ENCODE measurements around the gene RCOR2. TPM values are rescaled to one million over a fixed set of nuclear protein-coding genes. Genes with fewer than 3 reads are reported as not detected.
A peak's percentile ranks its signal among the peaks of the same experiment; 100 is the strongest.

The RCOR2 gene
- total and polyA plus RNA-seq, 2 of the 4 experiments (the other 2 are of a cell fraction): 0.90 to 2.0 TPM

GRCh38 chr11:63920939-63921417 lies 4.0 kb upstream of the RCOR2 start:
- no peak overlapping the region for H2BK120ac ChIP-seq (ENCODE audit: low read depth, low read length)
- no peak for ATAC-seq (ENCODE audit: low read depth)
- H2BK20ac ChIP-seq (ENCODE audit: low read depth, low read length): no peak overlapping the region
- no peaks in the 10 kb centered on the region for H4K20me1 ChIP-seq (ENCODE audit: insufficient read depth, low read length)
- dilution Hi-C loops (cut with HindIII; ENCODE audit: low sequenced_read_pairs, unreplicated experiment) (no loop called here), intact Hi-C loops (cut with micrococcal nuclease) (no loop called here), in situ Hi-C loops (cut with MboI; ENCODE audit: low sequenced_read_pairs) (no loop called here)
- H2BK15ac ChIP-seq (ENCODE audit: low read depth, low read length): no peak overlapping the region
- H2BK5ac ChIP-seq (ENCODE audit: low read depth, low read length, poor library complexity, severe bottlenecking): no peak overlapping the region
- 0 out of 2 replicates have a peak, but pooled peaks cover 2% of the 10 kb centered on the region for H3K9me3 ChIP-seq (ENCODE audit: control insufficient read depth, insufficient read depth, low read length)
- no peak overlapping the region for H3K4ac ChIP-seq (ENCODE audit: low read depth, low read length)
- H3K56ac ChIP-seq (ENCODE audit: extremely low read depth, insufficient read depth, low read length): no peak overlapping the region
- no peak overlapping the region for H3K4me3 ChIP-seq (ENCODE audit: insufficient read depth, low read depth, low read length)
- TF ChIP-seq SMC3 (IDR thresholded peaks at IDR 0.05; ENCODE audit: low read depth, low read length) (peak; percentile 28; the same call in 1 of the 2 replicates), CTCF (conservative IDR thresholded peaks at IDR 0.05; ENCODE audit: low read depth, low read length) (peak; percentile 42), CHD1 (IDR thresholded peaks at IDR 0.05; ENCODE audit: low read depth, low read length) (no peak), RAD21 (IDR thresholded peaks at IDR 0.05; ENCODE audit: low read length) (peak; percentile 34), FOS (IDR thresholded peaks at IDR 0.05; ENCODE audit: low read depth, low read length) (no peak), MAFK (IDR thresholded peaks at IDR 0.05; ENCODE audit: low read depth, low read length) (no peak), MXI1 (IDR thresholded peaks at IDR 0.05; ENCODE audit: borderline replicate concordance, low read depth, low read length) (no peak), ELK1 (IDR thresholded peaks at IDR 0.05; ENCODE audit: borderline replicate concordance, low read depth, low read length) (no peak)
- no peak for DNase-seq
- H2AK5ac ChIP-seq (ENCODE audit: low read depth, low read length): no peak overlapping the region; the same call in 1 of the 2 replicates
- no peak overlapping the region for H3K23ac ChIP-seq (ENCODE audit: low read depth, low read length)
- peaks cover 12% of the 10 kb centered on the region; the same call in 1 of the 2 replicates for H3K27me3 ChIP-seq (ENCODE audit: control insufficient read depth, insufficient read depth, low read length)
- WGBS, 2 experiments (ENCODE audit: extremely low coverage in 2 of 2, insufficient read length in 1 of 2): 40% methylated on average over 1 of the region's 14 CpGs; no CpG with 5 or more reads in 1 of the 2 experiments
- H4K8ac ChIP-seq (ENCODE audit: low read depth in 2 of 2, low read length in 2 of 2): no peak overlapping the region
- no peak overlapping the region for H3K14ac ChIP-seq (replicated peaks; ENCODE audit: low read depth, low read length)
- peak overlapping the region; percentile 80 for H2AFZ ChIP-seq (replicated peaks; ENCODE audit: low read length, poor library complexity)
- no TSS peak for BruUV-seq (replicated peaks)
- H2AK9ac ChIP-seq (replicated peaks; ENCODE audit: low read depth, low read length, poor library complexity): no peak overlapping the region
- H3K9ac ChIP-seq (ENCODE audit: low read depth, low read length): no peak overlapping the region
- H4K5ac ChIP-seq (ENCODE audit: low read depth, low read length): no peak overlapping the region
- no peak overlapping the region for H3K4me2 ChIP-seq (ENCODE audit: low read depth, low read length)
- ChIA-PET CTCF (no interaction called here), POLR2A (ENCODE audit: unreplicated experiment) (no interaction called here)
- no peak overlapping the region for H4K91ac ChIP-seq (ENCODE audit: insufficient read depth, low read depth, low read length)
- no peaks in the 10 kb centered on the region for H3K36me3 ChIP-seq (ENCODE audit: control insufficient read depth, insufficient read depth, low read length)
- peaks cover 6% of the 10 kb centered on the region for H3K9me1 ChIP-seq (ENCODE audit: insufficient read depth, low read length)
- H3K79me1 ChIP-seq (ENCODE audit: low read depth in 1 of 2, low read length in 2 of 2): peaks cover 0 to 4% of the 10 kb centered on the region in 2 experiments; a peak in 1 of 4 replicates
- H3K4me1 ChIP-seq (ENCODE audit: control insufficient read depth, insufficient read depth, low read length): peaks cover 28% of the 10 kb centered on the region
- H3K18ac ChIP-seq (ENCODE audit: low read depth, low read length): no peak overlapping the region
- no peak overlapping the region for H3K27ac ChIP-seq (ENCODE audit: insufficient read depth, low read length)
